GM12892 (cell line): ENCODE data around the gene PHOSPHO2.
A peak's percentile ranks its signal among the peaks of the same experiment; 100 is the strongest.
"Not testable (repeated sequence)": the region's sequence is repeated elsewhere in the genome, so short reads cannot be mapped to it uniquely, and the experiment has no call there.

ENCODE experiments used
- DNase-seq: peaks from one replicate; pipeline ENCODE4 v3.0.0; 2011; ENCODE audit not compliant: insufficient read length
- FAIRE-seq: peaks from 2 replicates; lab custom pipeline; 2011; peaks lifted over from hg19 to GRCh38; lab: Jason Lieb, UNC
- POLR2A ChIP-seq: IDR thresholded peaks from 2 replicates; pipeline ENCODE4 v1.6.1; 2011; ENCODE audit warnings: low read depth, low read length, control low read depth
- POLR2AphosphoS5 ChIP-seq: IDR thresholded peaks from 2 replicates; pipeline ENCODE4 v1.6.1; 2011; ENCODE audit warnings: low read depth, low read length, control low read depth
- TAF1 ChIP-seq: IDR thresholded peaks from 2 replicates; pipeline ENCODE4 v1.6.1; 2011; ENCODE audit warnings: low read depth, mild to moderate bottlenecking, control low read depth, low read length, borderline replicate concordance

PHOSPHO2 gene

DNA sequence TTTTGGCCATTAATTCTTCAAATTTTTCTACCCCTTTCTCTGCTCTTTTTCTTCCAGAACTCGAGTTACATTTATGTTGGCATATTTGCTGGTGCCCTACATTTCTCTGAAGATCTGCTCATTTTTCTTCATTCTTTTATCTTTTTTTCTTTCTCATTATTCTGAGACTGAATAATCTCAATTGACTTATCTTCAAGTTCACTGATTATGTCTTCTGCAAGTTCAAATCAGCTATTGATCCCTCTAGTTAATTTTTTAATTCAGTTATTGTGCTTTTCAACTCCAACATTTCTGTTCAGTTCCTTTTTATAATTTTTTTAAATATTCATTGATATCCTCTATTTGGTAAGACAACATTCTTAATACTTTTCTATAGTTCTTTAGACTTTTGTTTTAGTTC lies 3.3 kb upstream of the PHOSPHO2 start:
- no peak for TF ChIP-seq POLR2AphosphoS5
- TF ChIP-seq POLR2A = no peak
- no peak for TF ChIP-seq TAF1
- FAIRE-seq = no peak
- no peak for DNase-seq

- FAIRE-seq (no peak), DNase-seq (no peak)
- no peak for TF ChIP-seq POLR2AphosphoS5
- no peak for TF ChIP-seq POLR2A
- TF ChIP-seq TAF1 = no peak
Measured at GRCh38 chr2:169692718-169693117, 1.6 kb upstream of the PHOSPHO2 start.

DNA sequence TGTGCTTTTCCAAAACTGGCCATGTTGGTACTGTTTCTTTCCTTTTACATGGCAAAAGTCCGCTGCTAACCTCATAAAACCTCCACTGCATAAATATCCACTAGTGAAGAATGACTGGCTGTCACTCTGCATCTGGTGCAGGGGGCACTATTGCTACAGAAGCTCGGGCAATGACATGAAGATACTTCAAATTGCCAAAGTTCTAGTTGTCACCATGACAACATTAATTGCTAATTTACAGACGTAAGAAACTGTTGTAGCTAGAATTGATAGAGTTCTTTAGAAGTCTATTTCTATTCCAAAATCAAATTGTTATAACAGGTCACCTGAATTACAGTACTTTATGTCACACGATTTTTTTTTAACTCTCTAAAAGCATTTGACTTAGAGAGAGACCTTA lies 909 bp upstream of the PHOSPHO2 start:
- no peak for DNase-seq
- FAIRE-seq = peak; percentile 42
- no peak for TF ChIP-seq TAF1
- TF ChIP-seq POLR2AphosphoS5 = no peak

DNA sequence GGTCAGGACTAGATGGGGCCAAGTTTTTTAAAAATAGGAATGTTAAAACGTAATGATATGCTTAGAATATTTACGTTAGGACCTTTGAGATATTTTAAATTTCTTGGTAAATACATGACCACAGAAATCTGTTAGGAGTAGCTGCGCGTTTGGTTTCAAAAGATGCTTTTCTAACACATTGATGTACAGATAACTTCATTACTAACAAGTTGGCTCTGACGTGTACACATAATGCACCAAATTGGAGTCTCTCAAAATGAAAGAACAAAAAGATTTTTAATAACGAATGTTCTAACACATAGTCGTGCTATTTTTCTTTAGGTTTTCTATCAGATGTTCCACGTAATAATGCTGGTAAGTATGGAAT lies 608 bp downstream of the PHOSPHO2 start:
- DNase-seq (no peak), FAIRE-seq (no peak)
- TF ChIP-seq TAF1 (no peak), POLR2AphosphoS5 (no peak), POLR2A (no peak)

DNA sequence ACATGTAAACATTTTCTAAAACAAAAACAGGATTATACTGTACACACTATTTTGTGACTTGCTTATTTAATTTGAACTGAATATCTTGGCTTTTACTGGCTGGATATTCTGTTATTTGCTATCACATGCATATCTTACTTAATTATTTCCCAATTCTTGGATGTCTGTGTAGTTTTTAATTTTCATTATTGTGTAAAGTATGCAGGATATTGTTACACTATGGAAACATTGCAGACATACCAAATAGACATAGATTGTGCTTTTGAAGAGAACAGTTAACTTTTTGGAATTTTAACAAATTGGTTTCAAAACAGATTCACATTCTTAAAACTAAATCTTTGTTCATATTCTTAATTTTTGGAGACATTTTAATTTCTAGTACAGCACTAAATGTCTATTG lies 2.1 kb downstream of the PHOSPHO2 start:
- TF ChIP-seq POLR2A (no peak), POLR2AphosphoS5 (no peak), TAF1 (no peak)
- FAIRE-seq (no peak), DNase-seq (no peak)

DNA sequence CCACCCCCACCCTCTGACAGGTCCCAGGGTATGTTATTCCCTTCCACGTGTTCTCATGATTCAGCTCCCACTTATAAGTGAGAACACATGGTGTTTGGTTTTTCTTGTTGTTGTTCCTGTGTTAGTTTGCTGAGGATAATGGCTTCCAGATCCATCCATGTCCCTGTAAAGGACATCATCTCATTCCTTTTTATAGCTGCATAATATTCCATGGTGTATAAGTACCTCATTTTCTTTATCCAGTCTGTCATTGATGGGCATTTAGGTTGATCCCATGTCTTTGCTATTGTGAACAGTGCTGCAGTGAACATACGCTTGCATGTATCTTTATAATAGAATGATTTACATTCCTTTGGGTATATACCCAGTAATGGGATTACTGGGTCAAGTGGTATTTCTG lies 4.9 kb downstream of the PHOSPHO2 start:
- not testable (repeated sequence) for DNase-seq, FAIRE-seq

GRCh38 chr2:169702996-169703395 lies 8.7 kb downstream of the PHOSPHO2 start:
- FAIRE-seq (no peak), DNase-seq (no peak)
- TF ChIP-seq POLR2AphosphoS5 = no peak
- TF ChIP-seq TAF1 = no peak
- no peak for TF ChIP-seq POLR2A

DNA sequence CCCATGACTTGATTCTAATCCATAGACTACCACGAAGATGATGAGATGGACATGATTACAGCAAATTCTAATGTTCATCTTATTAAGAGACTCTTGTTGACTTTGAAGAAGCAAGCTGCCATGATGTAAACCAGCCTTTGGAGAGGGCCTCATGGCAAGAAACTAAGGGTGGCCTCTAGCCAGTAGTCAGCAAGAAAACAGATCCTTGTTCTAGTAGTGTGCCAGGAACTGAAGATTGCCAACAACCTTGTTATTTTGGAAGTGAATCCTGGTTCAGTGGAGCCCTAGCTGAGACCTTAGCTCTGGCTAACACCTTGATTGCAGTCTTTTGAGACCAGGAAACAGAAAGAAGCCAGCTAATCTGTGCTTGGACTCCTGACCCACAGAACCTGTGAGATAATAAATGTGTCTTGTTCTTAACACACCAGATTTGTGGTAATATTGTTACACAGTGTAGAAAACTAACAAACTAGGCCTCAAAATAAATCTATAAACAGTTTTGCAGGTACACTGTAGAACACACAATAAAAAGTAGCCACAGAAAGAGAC lies 10.0 kb downstream of the PHOSPHO2 start:
- TF ChIP-seq POLR2AphosphoS5 (no peak), TAF1 (no peak), POLR2A (no peak)
- DNase-seq = no peak
- peak; percentile 27 for FAIRE-seq

DNA sequence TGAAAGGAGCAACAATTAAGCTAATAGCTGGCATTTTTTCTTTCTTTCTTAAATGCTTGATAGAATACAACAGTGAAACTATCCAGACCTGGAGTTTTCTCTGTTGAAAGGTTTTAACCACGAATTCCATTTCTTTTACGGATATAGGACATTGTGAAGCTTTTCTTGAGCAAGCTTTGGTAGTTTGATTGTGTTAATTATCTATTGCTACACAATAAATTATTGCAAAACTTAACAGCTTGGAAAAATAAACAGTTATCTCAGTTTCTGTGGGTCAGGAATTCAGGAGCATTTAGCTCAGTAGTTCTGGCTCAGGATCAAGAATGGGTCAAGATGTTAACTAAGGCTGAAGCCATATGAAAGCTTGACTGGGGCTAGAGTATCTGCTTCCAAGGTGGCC lies 11.7 kb downstream of the PHOSPHO2 start:
- FAIRE-seq (no peak), DNase-seq (no peak)
- no peak for TF ChIP-seq POLR2A
- no peak for TF ChIP-seq POLR2AphosphoS5
- TF ChIP-seq TAF1 = no peak

DNA sequence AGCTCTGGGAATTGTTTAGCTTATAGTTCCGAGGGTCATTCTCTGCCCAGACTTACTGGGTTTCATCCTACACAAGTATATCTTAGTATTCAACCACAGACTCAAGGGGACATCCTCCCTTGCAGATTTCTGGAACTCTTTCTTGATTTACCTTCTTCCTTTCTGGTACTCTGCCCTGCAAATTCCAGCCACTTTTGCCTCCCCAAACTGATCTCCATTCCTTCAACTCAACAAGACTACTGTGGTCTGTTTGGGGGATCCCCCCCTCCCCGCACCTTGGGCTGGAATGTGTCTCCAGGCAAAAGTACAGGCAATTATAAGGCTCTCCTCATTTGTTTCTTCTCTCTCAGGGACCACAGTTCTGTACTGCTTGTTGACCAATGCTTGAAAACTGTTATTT lies 13.4 kb downstream of the PHOSPHO2 start:
- no peak for TF ChIP-seq POLR2AphosphoS5
- no peak for TF ChIP-seq POLR2A
- TF ChIP-seq TAF1 = no peak
- no peak for FAIRE-seq
- DNase-seq = no peak

DNA sequence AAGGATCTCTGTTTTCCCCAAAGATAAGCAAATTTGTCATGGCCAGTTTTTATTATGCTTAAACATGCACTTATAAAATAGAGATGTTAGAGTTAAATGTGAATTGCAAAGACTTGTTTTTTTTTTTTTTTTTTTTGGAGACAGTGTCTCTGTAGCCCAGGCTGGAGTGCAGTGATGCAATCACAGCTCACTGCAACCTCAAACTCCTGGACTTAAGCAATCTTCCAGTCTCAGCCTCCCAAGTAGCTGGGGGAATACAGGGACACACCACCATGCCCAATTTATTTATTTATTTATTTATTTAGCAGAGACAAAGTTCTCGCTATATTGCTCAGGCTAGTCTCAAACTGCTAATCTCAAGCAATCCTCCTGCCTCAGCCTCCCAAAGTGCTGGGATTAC lies 15.1 kb downstream of the PHOSPHO2 start:
- DNase-seq = no peak
- FAIRE-seq = no peak
- TF ChIP-seq POLR2A (no peak), TAF1 (no peak), POLR2AphosphoS5 (no peak)

DNA sequence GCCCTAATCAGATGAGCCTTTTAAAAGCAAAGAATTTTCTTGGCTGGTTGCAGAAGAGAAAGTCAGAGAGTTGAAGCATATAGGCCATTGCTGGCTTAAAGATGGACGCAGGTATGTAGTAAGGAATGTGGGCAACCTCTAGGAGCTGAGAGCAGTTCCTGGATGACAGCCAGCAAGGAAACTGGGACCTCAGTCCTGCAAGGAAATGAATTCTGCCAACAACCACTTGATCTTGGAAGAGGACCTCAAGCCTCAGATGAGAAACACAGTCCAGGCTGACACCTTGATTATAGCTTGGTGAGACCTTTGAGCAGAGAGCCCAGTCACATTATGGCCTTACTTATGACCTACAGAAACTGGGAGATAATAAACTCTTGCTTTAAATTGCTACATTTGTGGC lies 15.7 kb downstream of the PHOSPHO2 start:
- no peak for DNase-seq
- TF ChIP-seq TAF1 = no peak
- TF ChIP-seq POLR2A = no peak
- no peak for TF ChIP-seq POLR2AphosphoS5
- FAIRE-seq = no peak
